T-helper 1 cell treated with Interleukin-12 subunit alpha and Interleukin-12 subunit beta and Interleukin-4 antibody, amounts not matched to agents 30 ng/mL and 1 ng/mL, for 36 hours (primary cell): ENCODE data around the gene TGFBR2. TPM values are rescaled to one million over a fixed set of nuclear protein-coding genes. Genes with fewer than 3 reads are reported as not detected.

ENCODE experiments used
- intact Hi-C: fragments of 100-400 bp; cut with micrococcal nuclease; formaldehyde crosslinking; loops from one replicate; pipeline ENCODE4 v1.15.1; 2024
- total RNA-seq: library from RNA; stranded (reverse); gene quantifications from 2 replicates; pipeline ENCODE4 v1.2.3, GENCODE V29; 2022

Gene TGFBR2
- total RNA-seq, 1 donor from 2014 or later: 58.7 TPM

GRCh38 chr3:30684356-30684755 lies 78.0 kb downstream of the TGFBR2 start:
- intact Hi-C loops: no loop called here

GRCh38 chr3:30685267-30685667 lies 78.9 kb downstream of the TGFBR2 start:
- intact Hi-C loops: no loop called here

GRCh38 chr3:30686176-30686575 lies 79.8 kb downstream of the TGFBR2 start:
- intact Hi-C loops: no loop called here

GRCh38 chr3:30686799-30687198 lies 80.4 kb downstream of the TGFBR2 start:
- intact Hi-C loops: no loop called here

- intact Hi-C loops: no loop called here
Observed at GRCh38 chr3:30687930-30688570, 81.6 kb downstream of the TGFBR2 start.

- intact Hi-C loops: loop anchor here (1.0 kb wide), 2 partner anchors 8 to 34 kb away; no protein-coding TSS in a partner anchor
Observed at GRCh38 chr3:30688776-30689641, 82.6 kb downstream of the TGFBR2 start.

- intact Hi-C loops: loop anchor here (5.0 kb wide), 1 partner anchor 173 kb away; no protein-coding TSS in a partner anchor
Observed at GRCh38 chr3:30690199-30690598, 83.8 kb downstream of the TGFBR2 start.

GRCh38 chr3:30691249-30691880 lies 85.0 kb downstream of the TGFBR2 start:
- intact Hi-C loops: loop anchor here (5.0 kb wide), 1 partner anchor 174 kb away; no protein-coding TSS in a partner anchor

GRCh38 chr3:30691944-30692343 lies 85.5 kb downstream of the TGFBR2 start:
- intact Hi-C loops: loop anchor here (2.0 to 5.0 kb wide), 4 partner anchors 81 to 337 kb away; no protein-coding TSS in a partner anchor

GRCh38 chr3:30692498-30693130 lies 86.2 kb downstream of the TGFBR2 start:
- intact Hi-C loops: loop anchor here (1.0 to 5.0 kb wide), 14 partner anchors 25 to 679 kb away; no protein-coding TSS in a partner anchor

GRCh38 chr3:30693470-30694120 lies 87.2 kb downstream of the TGFBR2 start:
- intact Hi-C loops: loop anchor here (1.0 to 5.0 kb wide), 14 partner anchors 26 to 680 kb away; no protein-coding TSS in a partner anchor

GRCh38 chr3:30694148-30694547 lies 87.7 kb downstream of the TGFBR2 start:
- intact Hi-C loops: loop anchor here (5.0 kb wide), 1 partner anchor 177 kb away; no protein-coding TSS in a partner anchor

GRCh38 chr3:30694668-30695067 lies 88.3 kb downstream of the TGFBR2 start:
- intact Hi-C loops: loop anchor here (5.0 kb wide), 1 partner anchor 177 kb away; no protein-coding TSS in a partner anchor

GRCh38 chr3:30695302-30696061 lies 89.1 kb downstream of the TGFBR2 start:
- intact Hi-C loops: no loop called here

- intact Hi-C loops: no loop called here
Observed at GRCh38 chr3:30696403-30696819, 90.0 kb downstream of the TGFBR2 start.

- intact Hi-C loops: no loop called here
Observed at GRCh38 chr3:30696896-30697295, 90.5 kb downstream of the TGFBR2 start.

- intact Hi-C loops: no loop called here
Observed at GRCh38 chr3:30698549-30698948, 92.1 kb downstream of the TGFBR2 start.

- intact Hi-C loops: no loop called here
Observed at GRCh38 chr3:30699927-30700326, 93.5 kb downstream of the TGFBR2 start.

- intact Hi-C loops: no loop called here
Observed at GRCh38 chr3:30700702-30701321, 94.4 kb downstream of the TGFBR2 start.
